Measurements from ENCODE around the gene TGIF2. TPM values are rescaled to one million over a fixed set of nuclear protein-coding genes. Genes with fewer than 3 reads are reported as not detected.

The TGIF2 gene
- total and polyA plus RNA-seq, 9 of the 15 experiments (the other 6 are each of a cell fraction or from before 2014, with no cell fraction given), result 6.8 to 27.8 (median 15.7) TPM

DNA sequence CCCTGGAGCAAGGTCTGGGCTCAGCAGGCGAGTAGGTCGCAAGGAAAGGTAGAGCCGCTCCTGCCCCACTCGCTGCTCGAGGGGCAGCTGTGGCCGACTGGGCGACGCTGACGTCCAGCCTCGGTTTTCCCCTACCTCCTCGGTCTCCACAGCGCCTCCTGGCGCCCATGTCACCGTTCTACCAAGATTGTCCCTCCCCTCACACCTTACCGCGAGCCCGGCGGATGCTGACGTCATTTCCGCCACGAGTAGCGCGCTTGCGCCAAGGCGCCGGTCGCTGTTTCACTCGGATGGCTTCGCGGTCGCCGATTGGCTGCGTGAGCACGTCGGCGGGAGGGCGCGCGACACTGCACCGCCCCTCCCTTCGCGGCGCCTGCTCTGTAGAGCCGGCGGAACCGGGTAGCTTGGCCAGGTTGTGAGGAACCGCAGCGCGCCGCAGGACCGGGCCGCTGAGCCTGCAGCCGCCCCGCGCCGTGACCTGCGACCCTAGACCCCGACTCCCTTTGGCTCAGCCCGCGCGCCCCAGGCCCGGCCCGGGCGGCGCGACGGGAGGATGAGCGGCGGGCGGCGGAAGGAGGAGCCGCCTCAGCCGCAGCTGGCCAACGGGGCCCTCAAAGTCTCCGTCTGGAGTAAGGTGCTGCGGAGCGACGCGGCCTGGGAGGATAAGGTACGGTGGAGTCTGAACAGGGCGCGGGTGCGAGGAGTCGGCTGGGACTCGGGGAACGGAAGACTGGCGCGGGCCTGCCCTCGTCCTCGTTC lies 32.2 kb downstream of the TGIF2 start, which contains the start of gene RAB5IF (continued):
- TF ChIP-seq MYNN (IDR thresholded peaks at IDR 0.05) (peak; percentile 60; the same call in 1 of the 2 replicates), MYNN (CRISPR knock-in tag; IDR thresholded peaks at IDR 0.05) (no peak), LCOR (CRISPR knock-in tag; IDR thresholded peaks at IDR 0.05) (peak; percentile 45; the same call in 1 of the 2 replicates), TAF7 (tag; IDR thresholded peaks at IDR 0.05) (peak; percentile 75), CHD4 (IDR thresholded peaks at IDR 0.05; ENCODE audit: insufficient read depth, insufficient replicate concordance, low read depth, low read length, poor library complexity, severe bottlenecking) (no peak), FOXA3 (CRISPR knock-in tag; conservative IDR thresholded peaks at IDR 0.05 in 1 of 2, IDR thresholded peaks at IDR 0.05 in 1 of 2) (0 out of 4 replicates have a peak, but pooled peaks of 1 of the 2 experiments have one; percentile 52), ZKSCAN8 (CRISPR knock-in tag; IDR thresholded peaks at IDR 0.05) (0 out of 2 replicates have a peak, but pooled peaks have one; percentile 59), NCOA1 (IDR thresholded peaks at IDR 0.05; ENCODE audit: low read depth) (no peak), ZNF175 (CRISPR knock-in tag; IDR thresholded peaks at IDR 0.05; ENCODE audit: low read depth) (peak; percentile 80), SOX6 (IDR thresholded peaks at IDR 0.05) (peak; percentile 27; the same call in 1 of the 2 replicates), JUN (IDR thresholded peaks at IDR 0.05; ENCODE audit: borderline replicate concordance, low read depth, low read length) (peak; percentile 85), JUN (CRISPR knock-in tag; IDR thresholded peaks at IDR 0.05; ENCODE audit: borderline replicate concordance) (0 out of 2 replicates have a peak, but pooled peaks have one; percentile 76)
- TF ChIP-seq, protein P1, sequence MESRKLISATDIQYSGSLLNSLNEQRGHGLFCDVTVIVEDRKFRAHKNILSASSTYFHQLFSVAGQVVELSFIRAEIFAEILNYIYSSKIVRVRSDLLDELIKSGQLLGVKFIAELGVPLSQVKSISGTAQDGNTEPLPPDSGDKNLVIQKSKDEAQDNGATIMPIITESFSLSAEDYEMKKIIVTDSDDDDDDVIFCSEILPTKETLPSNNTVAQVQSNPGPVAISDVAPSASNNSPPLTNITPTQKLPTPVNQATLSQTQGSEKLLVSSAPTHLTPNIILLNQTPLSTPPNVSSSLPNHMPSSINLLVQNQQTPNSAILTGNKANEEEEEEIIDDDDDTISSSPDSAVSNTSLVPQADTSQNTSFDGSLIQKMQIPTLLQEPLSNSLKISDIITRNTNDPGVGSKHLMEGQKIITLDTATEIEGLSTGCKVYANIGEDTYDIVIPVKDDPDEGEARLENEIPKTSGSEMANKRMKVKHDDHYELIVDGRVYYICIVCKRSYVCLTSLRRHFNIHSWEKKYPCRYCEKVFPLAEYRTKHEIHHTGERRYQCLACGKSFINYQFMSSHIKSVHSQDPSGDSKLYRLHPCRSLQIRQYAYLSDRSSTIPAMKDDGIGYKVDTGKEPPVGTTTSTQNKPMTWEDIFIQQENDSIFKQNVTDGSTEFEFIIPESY (CRISPR knock-in tag; IDR thresholded peaks at IDR 0.05), result peak; percentile 89
- TF ChIP-seq, protein P2, sequence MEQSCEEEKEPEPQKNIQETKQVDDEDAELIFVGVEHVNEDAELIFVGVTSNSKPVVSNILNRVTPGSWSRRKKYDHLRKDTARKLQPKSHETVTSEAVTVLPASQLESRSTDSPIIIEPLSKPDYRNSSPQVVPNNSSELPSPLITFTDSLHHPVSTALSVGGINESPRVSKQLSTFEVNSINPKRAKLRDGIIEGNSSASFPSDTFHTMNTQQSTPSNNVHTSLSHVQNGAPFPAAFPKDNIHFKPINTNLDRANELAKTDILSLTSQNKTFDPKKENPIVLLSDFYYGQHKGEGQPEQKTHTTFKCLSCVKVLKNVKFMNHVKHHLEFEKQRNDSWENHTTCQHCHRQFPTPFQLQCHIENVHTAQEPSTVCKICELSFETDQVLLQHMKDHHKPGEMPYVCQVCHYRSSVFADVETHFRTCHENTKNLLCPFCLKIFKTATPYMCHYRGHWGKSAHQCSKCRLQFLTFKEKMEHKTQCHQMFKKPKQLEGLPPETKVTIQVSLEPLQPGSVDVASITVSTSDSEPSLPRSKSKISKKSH (CRISPR knock-in tag; IDR thresholded peaks at IDR 0.05), result no peak
- TF ChIP-seq, protein P3, sequence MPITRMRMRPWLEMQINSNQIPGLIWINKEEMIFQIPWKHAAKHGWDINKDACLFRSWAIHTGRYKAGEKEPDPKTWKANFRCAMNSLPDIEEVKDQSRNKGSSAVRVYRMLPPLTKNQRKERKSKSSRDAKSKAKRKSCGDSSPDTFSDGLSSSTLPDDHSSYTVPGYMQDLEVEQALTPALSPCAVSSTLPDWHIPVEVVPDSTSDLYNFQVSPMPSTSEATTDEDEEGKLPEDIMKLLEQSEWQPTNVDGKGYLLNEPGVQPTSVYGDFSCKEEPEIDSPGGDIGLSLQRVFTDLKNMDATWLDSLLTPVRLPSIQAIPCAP (CRISPR knock-in tag; IDR thresholded peaks at IDR 0.05; ENCODE audit: borderline replicate concordance), result no peak

Measured in K562 (cell line).